ENCODE results near the gene UGT1A9. TPM values are rescaled to one million over a fixed set of nuclear protein-coding genes. Genes with fewer than 3 reads are reported as not detected.

Gene UGT1A9
- total RNA-seq, 4 donors from 2014 or later, result not detected

GRCh38 chr2:233819884-233820773 is 148.4 kb downstream of the UGT1A9 start:
- WGBS, result 71% methylated on average over 5 of the region's 18 CpGs
- no peaks in the 10 kb centered on the region for H3K4me1 ChIP-seq
- H3K9me3 ChIP-seq, result no peaks in the 10 kb centered on the region
- TF ChIP-seq POLR2A (IDR thresholded peaks at IDR 0.05), result no peak
- no peak for TF ChIP-seq CTCF (IDR thresholded peaks at IDR 0.05)
- TF ChIP-seq EP300 (IDR thresholded peaks at IDR 0.05), result no peak
- TF ChIP-seq POLR2AphosphoS5 (IDR thresholded peaks at IDR 0.05), result no peak
- H3K27me3 ChIP-seq, result no peaks in the 10 kb centered on the region
- peak; percentile 44 to 69 for DNase-seq (ENCODE audit: low spot score in 2 of 2)
- no peak overlapping the region for H3K4me3 ChIP-seq
- H3K27ac ChIP-seq, result no peak overlapping the region
- no peaks in the 10 kb centered on the region for H3K36me3 ChIP-seq

DNA sequence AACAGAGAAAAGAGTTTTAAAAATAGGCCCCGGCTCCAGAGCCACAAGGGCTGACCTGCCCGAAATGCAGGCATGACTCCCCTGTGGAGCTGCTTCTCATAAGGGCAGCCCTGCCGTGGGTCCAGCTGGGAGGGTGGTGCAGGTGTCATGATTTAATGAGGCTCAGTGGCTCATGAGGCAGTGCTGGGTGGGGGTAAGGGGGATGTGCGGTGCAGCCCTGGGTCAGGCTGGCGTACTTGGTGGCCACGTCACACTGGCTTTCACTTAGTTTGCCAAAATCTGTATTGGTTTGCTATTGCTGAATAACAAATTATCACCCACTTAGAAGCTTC is 149.0 kb downstream of the UGT1A9 start:
- no peak for TF ChIP-seq POLR2AphosphoS5 (IDR thresholded peaks at IDR 0.05)
- no peak for TF ChIP-seq EP300 (IDR thresholded peaks at IDR 0.05)
- TF ChIP-seq POLR2A (IDR thresholded peaks at IDR 0.05), result no peak
- no peak for TF ChIP-seq CTCF (IDR thresholded peaks at IDR 0.05)
- Histone ChIP-seq H3K4me3 (no peak overlapping the region), H3K36me3 (no peaks in the 10 kb centered on the region), H3K9me3 (no peaks in the 10 kb centered on the region), H3K27ac (no peak overlapping the region), H3K4me1 (no peaks in the 10 kb centered on the region), H3K27me3 (no peaks in the 10 kb centered on the region)
- peak in 1 of 2 donors; percentile 52 for DNase-seq (ENCODE audit: low spot score in 2 of 2)
- 84% methylated on average over 5 of the region's 6 CpGs for WGBS

DNA sequence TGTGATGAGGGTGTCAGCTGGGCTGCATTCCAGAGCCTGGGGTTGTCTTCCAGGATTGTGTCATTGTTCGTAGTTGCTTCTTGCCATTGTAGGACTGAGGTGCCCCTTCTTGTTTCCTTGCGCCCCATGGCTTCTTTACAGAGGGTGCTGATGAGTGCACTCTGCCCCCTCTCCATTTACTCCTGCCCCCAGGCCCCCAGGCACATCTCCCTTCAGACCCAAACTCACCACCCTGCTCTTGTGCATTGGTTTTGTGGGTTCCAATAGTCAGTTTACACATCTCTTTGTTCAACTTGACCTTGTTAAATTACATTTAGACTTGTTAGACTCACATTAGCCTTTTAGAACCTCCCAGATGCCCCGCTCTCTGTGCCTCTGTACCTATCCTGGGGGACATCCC is 149.5 kb downstream of the UGT1A9 start:
- 89% methylated on average over 3 of the region's 3 CpGs for WGBS
- TF ChIP-seq POLR2A (IDR thresholded peaks at IDR 0.05) (no peak), EP300 (IDR thresholded peaks at IDR 0.05) (no peak), POLR2AphosphoS5 (IDR thresholded peaks at IDR 0.05) (no peak), CTCF (IDR thresholded peaks at IDR 0.05) (no peak)
- DNase-seq (ENCODE audit: low spot score in 2 of 2), result peak; percentile 9 to 34

DNA sequence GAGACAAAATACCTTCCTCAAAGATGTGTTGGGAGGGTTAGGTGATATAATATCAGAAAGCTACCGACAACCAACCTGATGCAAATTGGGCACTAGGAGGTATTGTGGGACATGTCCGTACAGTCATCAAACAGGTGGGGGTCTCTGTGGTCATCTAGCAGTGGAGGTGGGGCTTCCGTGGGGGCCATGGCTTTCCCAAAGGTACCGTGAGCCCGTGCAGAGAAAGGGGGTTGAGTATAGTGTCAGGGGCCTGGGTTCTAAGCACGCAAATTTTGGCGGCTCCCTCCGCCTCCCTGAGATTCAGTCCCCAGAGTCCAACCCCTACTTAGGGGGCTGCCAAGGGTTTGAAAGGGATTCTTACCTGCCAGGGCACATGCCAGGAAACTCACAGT is 150.0 kb downstream of the UGT1A9 start:
- no peaks in the 10 kb centered on the region for H3K36me3 ChIP-seq
- peaks cover 3% of the 10 kb centered on the region for H3K9me3 ChIP-seq
- no peak overlapping the region for H3K4me3 ChIP-seq
- DNase-seq (ENCODE audit: low spot score in 2 of 2), result peak; percentile 24 to 57
- H3K4me1 ChIP-seq, result no peaks in the 10 kb centered on the region
- no peaks in the 10 kb centered on the region for H3K27me3 ChIP-seq
- no peak overlapping the region for H3K27ac ChIP-seq
- 98% methylated on average over 6 of the region's 8 CpGs for WGBS
- no peak for TF ChIP-seq CTCF (IDR thresholded peaks at IDR 0.05)

More for the DNA sequence above, 149.5 kb downstream of the UGT1A9 start:
- Histone ChIP-seq H3K27ac (no peak overlapping the region), H3K4me1 (no peaks in the 10 kb centered on the region), H3K36me3 (no peaks in the 10 kb centered on the region), H3K4me3 (no peak overlapping the region), H3K27me3 (no peaks in the 10 kb centered on the region), H3K9me3 (peaks cover under 1% of the 10 kb centered on the region)

GRCh38 chr2:233822101-233822771 is 150.5 kb downstream of the UGT1A9 start:
- no peaks in the 10 kb centered on the region for H3K36me3 ChIP-seq
- TF ChIP-seq CTCF (IDR thresholded peaks at IDR 0.05) (no peak), POLR2A (IDR thresholded peaks at IDR 0.05) (no peak), EP300 (IDR thresholded peaks at IDR 0.05) (no peak), POLR2AphosphoS5 (IDR thresholded peaks at IDR 0.05) (no peak)
- H3K27me3 ChIP-seq, result no peaks in the 10 kb centered on the region
- DNase-seq (ENCODE audit: low spot score in 2 of 2), result peak; percentile 39 to 73
- H3K4me3 ChIP-seq, result no peak overlapping the region
- no peak overlapping the region for H3K27ac ChIP-seq
- peaks cover 3% of the 10 kb centered on the region for H3K9me3 ChIP-seq
- 94% methylated on average over 2 of the region's 21 CpGs for WGBS
- no peaks in the 10 kb centered on the region for H3K4me1 ChIP-seq
